DMS79 (cell line): ENCODE results near the gene NLGN2.
"Not testable (repeated sequence)": the region's sequence is repeated elsewhere in the genome, so short reads cannot be mapped to it uniquely, and the experiment has no call there.

Experiments
- DNase-seq: peaks from one replicate; lab custom pipeline; 2025; lab: John Stamatoyannopoulos, UW

NLGN2 gene

DNA sequence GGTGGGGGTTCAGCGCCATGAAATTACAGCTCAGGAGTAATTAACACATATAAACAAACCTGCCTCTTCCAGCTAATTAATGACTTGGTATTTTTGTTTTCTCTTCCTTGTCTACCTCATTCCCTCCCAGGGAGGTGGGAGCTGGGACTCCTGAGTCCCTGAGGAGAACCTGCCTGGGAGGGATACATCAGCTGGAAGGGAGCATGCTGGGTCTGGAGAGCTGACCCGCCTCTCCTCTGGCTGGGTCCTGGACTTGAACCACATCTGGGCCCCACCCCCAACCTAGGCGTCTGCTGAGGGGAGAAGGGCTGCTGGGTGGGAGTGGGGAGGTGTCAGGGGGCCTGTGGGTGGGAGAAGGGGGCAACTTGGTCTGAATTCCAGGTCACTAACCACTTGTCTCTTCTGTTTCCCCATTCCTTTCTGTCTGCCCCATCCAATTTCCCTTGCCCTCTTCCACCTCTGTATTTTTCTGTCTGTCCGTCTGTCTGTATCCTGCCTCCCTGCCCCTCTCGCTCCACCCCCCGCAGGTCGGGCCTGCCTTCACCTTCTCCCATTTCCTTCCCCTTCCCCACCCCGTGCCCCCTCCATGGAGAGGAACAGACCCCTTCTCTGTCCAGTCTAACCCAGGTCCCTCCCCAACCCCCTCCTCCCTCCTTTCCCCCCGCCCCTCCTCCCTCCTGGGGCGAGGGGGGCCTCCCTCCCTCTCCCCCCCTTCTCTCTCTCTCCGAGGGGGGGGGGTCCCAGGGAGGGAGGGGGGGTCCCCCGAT lies at the start of gene NLGN2:
Gene NLGN2, plus strand, starts transcription at position 361 of the 767 bp plus-strand sequence. CDS start 411 bp downstream, outside the sequence.
- no peak for DNase-seq

DNA sequence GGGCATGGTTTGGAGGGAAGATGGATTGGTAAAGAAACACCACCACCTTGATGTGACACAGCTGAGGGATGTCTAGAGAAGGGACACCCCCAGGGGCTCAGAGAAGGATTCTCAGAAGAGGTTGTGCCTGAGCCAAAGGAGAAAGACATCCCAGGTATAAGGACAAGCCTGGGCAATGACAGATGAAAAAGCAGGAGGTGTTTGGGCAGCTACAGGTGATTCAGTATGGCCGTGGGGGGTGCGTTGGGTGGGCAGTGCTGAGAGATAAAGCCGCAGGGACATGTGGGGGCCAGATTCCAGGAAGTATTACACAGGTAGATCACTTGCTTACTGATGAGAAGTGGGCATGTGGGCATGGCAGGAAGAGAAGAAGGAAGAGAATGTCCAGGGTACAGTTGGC lies 45.7 kb upstream of the NLGN2 start:
- no peak for DNase-seq

GRCh38 chr17:7363311-7363710 lies 44.3 kb upstream of the NLGN2 start:
- DNase-seq, result no peak

- not testable (repeated sequence) for DNase-seq
Measured at GRCh38 chr17:7365963-7366362, 41.7 kb upstream of the NLGN2 start.

DNA sequence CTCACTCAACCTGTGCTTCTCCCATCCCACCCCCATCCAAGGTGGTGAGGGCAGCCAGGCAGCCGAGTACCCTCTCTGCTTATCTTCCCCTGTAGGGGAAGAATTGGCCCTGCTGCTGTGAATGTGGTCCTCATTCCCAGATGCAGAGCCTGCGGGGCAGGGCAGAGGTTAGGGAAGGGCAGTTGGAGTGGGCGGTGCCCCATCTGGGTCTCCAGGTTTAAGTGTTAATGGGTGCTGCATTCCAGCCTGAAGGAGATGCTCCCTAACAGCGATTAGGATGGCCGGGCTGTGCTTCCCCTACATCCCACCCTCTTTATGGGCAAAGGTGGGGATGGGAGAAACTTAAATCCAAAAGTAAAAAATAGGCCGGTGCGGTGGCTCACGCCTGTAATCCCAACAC lies 40.6 kb upstream of the NLGN2 start:
- DNase-seq, result no peak

- no peak for DNase-seq
Measured at GRCh38 chr17:7367918-7368598, 39.6 kb upstream of the NLGN2 start.

- DNase-seq, result not testable (repeated sequence)
Measured at GRCh38 chr17:7368599-7368994, 39.0 kb upstream of the NLGN2 start.

GRCh38 chr17:7369825-7370224 lies 37.8 kb upstream of the NLGN2 start:
- DNase-seq, result no peak

- DNase-seq, result no peak
Measured at GRCh38 chr17:7370853-7371252, 36.8 kb upstream of the NLGN2 start.

- no peak for DNase-seq
Measured at GRCh38 chr17:7374353-7374752, 33.3 kb upstream of the NLGN2 start.

GRCh38 chr17:7379134-7379533 lies 28.5 kb upstream of the NLGN2 start:
- DNase-seq, result no peak

DNA sequence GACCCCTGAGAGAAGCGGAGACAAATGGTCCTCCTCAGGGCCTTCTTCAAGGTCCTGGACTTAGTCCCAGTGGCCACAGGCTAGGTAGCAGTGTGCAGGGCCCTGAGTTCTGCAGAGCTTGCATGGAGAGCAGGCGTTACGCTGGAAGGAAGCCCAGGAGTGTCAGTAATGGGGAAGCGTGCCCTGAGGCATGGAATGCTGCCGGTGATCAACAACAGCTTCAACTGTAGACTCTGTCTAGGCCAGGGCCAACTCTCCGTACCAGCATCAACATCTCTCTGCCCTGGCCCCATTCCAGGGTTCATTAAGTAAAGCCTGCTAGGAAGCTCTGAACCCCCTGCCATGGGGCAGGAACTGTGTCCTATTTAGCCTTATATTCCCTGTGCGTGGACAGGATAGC lies 27.3 kb upstream of the NLGN2 start:
- DNase-seq, result peak; percentile 19

GRCh38 chr17:7380855-7381683 lies 26.6 kb upstream of the NLGN2 start, which contains the start of gene TNK1:
Gene TNK1, plus strand, starts transcription at chr17:7381089. Its CDS starts 1,838 bp downstream, at chr17:7382927.
- DNase-seq, result no peak

DNA sequence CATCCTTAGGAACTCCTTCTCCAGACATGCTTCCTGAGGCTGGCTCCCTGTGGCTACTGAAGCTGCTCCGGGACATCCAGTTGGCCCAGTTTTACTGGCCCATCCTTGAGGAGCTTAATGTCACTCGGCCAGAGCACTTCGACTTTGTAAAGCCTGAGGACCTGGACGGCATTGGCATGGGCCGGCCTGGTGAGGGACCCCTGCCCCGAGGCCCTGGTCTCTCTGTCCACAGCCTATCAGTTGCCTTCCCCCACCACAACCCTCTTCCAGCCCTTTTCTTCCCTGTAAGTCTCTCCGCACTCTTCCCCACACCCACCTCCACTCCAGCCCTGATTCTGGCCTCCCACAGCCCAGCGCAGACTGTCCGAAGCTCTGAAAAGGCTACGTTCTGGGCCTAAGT lies 24.7 kb upstream of the NLGN2 start:
- no peak for DNase-seq

- no peak for DNase-seq
Measured at GRCh38 chr17:7383371-7383741, 24.3 kb upstream of the NLGN2 start.

GRCh38 chr17:7383742-7384488 lies 23.7 kb upstream of the NLGN2 start:
- peak; percentile 78 for DNase-seq

DNA sequence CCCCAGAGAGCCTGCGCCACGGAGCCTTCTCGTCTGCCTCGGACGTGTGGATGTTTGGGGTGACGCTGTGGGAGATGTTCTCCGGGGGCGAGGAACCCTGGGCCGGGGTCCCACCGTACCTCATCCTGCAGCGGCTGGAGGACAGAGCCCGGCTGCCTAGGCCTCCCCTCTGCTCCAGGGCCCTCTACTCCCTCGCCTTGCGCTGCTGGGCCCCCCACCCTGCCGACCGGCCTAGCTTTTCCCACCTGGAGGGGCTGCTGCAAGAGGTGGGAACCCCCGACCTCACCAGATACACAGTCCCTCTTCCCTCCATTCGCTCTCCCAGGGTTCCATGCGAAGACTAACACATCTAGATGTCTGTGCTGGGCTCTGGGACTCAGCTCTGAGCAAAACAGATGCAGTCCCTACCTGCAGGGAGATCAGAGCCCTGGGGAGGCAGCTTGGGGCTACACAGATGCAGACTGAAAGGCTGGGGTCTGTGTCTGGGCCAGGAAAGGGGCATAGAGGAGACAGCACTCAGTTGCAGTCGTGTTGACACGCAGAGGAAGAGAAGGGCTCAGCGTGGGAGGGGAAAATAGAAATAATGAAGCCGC lies 23.1 kb upstream of the NLGN2 start:
- no peak for DNase-seq

DNA sequence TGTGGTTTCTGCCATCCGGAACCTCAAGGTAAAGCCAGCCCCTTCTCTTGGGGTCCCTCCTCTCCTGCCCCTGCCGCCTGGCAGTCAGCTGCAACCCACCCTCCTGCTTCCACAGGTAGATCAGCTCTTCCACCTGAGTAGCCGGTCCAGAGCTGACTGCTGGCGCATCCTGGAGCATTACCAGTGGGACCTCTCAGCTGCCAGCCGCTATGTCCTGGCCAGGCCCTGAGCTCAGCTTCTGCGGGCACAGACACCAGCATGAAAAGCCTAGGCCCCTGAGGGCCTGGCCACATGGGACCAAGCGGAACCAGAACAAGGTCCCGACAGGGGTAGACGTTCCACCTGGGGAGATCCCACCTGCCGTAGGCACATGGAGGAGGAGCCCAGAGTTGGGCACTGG lies 18.8 kb upstream of the NLGN2 start:
- no peak for DNase-seq

- no peak for DNase-seq
Measured at GRCh38 chr17:7389924-7390910, 17.4 kb upstream of the NLGN2 start.

DNA sequence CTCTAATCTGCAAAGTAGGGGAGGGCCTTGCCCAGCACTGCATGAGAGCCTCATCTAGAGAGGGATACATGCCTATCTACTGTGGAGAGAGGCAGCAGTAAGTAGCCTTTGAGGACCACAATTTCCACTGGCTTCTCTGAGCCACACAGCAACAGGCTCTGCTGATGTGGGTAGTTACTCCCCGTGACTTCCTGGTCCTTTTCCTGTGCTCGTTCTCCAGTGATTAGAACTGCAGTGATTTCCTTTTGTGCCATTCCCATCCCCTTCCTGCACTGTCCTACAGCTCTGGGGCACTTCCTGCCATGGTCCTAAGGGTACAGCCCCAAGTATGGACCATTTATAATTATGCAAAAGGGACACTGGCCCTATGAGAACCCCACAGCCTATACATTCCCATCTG lies 16.3 kb upstream of the NLGN2 start:
- no peak for DNase-seq
